Stimulated activated CD8-positive, alpha-beta memory T cell treated with anti-CD3 and anti-CD28 coated beads, Interleukin-7, amount 100 ng/mL, for 24 hours (primary cell): ENCODE measurements around the gene SCMH1.
A peak's percentile ranks its signal among the peaks of the same experiment; 100 is the strongest.
"Not testable (repeated sequence)": the region's sequence is repeated elsewhere in the genome, so short reads cannot be mapped to it uniquely, and the experiment has no call there.

Source experiments
- DNase-seq: peaks from one replicate; pipeline ENCODE4 v3.0.0-alpha.2; 2020; ENCODE audit warnings: low read depth

Gene SCMH1

DNA sequence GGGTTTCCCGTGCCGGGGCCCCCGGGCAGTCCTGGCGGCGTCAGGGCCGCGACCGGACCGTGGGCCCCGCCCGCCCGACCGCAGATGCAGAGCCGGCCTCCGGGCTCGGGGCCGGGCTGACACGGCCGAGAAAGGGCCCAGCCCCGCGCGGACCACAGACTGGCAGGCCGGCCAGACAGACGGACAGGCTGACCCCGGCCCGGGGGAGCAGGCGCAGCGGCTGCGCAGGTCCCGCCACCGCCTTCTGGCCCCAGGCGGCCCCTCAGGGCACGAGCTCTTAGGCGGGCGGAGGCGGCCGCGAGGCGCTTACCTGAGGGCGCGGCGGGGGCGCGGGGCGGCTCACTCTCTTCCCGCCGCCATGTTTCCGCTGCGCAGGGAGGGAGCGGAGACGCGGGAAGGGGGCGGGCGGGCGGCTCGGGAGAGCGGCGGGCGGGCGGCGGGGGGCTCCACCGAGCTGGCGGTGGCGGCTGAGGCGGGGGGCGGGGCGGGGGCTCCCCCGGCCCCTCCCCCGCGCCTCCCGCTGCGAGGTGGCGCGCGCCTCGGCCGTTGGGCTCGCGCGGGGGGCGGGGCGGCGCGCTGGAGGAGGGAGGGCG lies at the start of gene SCMH1:
Gene SCMH1, minus strand, starts transcription at position 558 of the 593 bp plus-strand sequence. CDS start 56,173 bp downstream, outside the sequence.
- peak; percentile 15 for DNase-seq

- no peak for DNase-seq
These were observed 49.1 kb upstream of the SCMH1 start for GRCh38 chr1:41291195-41291594.

DNA sequence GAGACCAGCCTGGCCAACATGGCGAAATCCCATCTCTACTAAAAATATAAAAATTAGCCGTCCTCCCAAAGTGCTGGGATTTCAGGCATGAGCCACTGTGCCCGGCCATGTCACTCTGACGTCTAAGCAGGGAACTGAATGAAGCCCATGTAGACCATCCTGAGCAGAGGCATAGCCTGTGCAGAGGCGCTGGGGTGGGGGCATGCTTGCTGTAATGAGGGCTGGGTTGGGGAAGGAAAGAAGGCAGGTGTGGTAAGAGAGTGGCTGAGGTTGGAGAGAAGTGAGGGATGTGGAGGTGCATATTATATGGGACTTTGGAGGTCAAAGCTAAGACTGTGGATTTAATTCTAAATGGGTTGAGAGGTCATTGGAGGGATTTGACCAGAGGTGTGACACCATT lies 47.1 kb upstream of the SCMH1 start:
- no peak for DNase-seq

GRCh38 chr1:41286992-41287391 lies 44.9 kb upstream of the SCMH1 start:
- no peak for DNase-seq

- no peak for DNase-seq
These were observed 44.4 kb upstream of the SCMH1 start for GRCh38 chr1:41286486-41286885.

DNA sequence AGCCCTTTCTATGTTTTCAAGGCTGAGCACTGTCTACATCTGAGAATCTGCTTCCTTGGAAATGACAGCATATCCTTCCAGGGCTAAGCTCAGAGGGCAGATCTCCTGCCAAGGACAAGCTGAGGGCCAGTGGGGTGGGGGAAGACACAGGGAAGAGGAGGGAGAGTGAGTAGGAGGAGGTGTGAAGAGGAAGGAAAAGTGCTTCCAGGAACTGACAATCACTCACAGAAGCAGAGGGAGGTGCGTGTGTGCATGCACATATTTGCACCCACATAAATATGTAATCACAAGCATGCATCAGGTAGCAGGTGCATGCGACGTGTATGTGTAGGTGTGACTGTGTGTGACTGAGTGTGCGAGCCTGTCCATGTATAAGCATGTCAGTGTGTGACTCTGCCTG lies 43.7 kb upstream of the SCMH1 start:
- DNase-seq, result no peak

DNA sequence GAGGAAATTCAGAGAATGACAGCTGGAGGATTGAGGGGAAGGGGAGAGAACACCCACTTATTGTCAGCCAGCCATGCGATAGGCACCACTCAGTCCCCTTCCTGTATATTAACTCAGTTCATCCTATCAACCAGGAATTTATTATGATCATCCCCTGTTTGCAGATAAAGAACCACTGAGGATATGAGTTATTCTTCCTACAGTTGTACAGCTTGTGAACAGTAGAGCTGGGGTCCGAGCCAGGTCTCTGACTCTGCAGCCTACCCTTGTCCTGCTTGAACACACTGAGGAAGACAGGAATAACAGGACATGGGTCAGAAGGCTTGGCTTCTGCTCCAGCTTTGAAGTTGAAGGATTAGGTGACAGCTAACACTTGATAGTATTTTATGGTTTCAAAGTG lies 42.0 kb upstream of the SCMH1 start:
- no peak for DNase-seq

DNA sequence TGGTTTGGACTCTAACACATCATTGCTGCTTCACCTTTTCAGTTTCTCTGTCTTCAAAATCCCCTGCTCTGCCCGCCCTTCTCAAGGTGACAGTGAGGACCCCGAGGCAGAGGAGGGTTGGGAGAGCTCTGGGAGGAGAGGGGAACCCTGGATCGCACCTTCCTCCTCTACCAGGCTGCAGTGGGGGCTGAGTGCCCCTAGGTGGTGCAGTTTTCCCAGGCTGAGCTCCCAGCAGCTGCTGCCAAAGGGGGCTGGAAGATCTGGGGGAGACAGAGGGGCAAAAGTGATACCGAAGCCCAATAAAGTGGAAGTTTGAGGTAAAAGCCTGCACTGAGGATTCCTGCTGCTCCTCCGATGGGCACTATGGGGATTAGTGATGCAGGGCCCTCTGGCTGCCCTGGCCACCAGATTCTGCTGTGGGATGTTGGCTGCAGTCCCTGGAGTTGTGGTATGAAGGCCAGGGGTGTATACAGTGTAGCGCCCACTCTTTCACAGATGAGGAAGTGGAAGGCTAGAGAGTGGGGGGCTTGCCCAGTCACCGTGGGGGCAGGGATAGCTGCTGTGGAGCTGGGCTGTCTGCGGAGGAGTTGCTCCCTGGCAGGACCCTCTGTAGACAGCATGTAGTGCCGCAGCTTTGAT lies 40.7 kb upstream of the SCMH1 start:
- peak; percentile 5 for DNase-seq

- DNase-seq, result no peak
These were observed 39.2 kb upstream of the SCMH1 start for GRCh38 chr1:41281334-41281733.

DNA sequence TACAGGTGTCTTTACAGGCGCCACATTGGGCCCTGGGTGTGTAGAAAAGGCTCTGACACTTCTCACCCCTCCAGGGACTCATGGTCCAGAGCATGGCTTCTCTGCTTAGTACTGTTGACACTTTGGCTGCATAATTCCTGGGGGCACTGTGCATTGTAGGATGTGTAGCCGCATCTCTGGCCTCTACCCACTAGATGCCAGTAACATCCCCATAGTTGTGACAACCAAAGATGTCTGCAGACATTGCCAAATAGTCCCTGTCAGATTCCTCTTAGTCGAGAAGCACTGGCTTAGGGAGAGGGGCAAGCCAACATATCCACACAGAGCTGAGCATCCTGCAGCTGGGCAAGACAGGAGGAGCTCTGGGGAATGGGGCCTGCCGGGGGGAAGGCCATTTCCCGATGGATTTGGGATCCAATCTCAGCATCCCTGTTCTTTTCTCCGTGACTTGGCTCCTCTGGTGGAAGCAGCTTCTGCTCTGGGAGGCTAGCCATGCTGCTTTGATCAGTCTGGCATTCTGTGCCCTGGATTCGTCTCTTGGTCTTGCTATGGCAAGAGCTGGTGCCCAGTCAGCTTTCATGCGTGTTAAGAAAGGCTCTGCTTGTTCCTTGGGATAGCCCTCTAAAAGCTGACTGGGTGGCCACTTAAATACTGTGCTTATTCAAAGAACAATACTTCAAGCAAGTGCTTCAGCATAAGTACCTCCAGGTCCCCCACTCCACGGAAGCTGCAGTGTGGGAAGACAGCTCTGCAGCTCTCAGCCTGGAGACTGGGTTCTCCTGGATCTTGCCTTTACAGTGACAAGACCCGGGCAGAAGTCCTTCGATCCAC lies 38.3 kb upstream of the SCMH1 start:
- DNase-seq, result no peak

- DNase-seq, result no peak
These were observed 36.0 kb upstream of the SCMH1 start for GRCh38 chr1:41278076-41278475.

- no peak for DNase-seq
These were observed 35.4 kb upstream of the SCMH1 start for GRCh38 chr1:41277371-41277975.

- DNase-seq, result no peak
These were observed 33.7 kb upstream of the SCMH1 start for GRCh38 chr1:41275831-41276230.

GRCh38 chr1:41274752-41275545 lies 32.8 kb upstream of the SCMH1 start:
- no peak for DNase-seq

DNA sequence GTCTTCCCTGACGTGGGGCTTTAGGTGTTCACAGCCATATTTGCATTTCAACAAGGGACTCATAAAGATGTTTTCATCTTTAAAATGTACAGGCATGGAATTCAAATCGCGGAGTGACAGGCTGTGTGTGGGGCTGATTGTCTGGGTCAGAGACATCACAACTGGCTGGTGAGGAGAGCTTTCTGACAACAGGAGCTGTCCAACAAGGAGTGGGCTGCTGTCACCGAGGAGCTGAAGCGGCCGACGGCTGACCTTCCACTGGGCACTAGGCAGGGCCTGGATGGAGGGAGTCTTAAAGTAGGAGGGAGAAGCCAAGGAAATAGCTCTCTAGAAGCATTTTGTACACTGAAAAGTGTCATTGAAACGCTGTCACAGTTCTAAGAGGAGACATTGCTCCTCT lies 30.5 kb upstream of the SCMH1 start:
- DNase-seq, result no peak

DNA sequence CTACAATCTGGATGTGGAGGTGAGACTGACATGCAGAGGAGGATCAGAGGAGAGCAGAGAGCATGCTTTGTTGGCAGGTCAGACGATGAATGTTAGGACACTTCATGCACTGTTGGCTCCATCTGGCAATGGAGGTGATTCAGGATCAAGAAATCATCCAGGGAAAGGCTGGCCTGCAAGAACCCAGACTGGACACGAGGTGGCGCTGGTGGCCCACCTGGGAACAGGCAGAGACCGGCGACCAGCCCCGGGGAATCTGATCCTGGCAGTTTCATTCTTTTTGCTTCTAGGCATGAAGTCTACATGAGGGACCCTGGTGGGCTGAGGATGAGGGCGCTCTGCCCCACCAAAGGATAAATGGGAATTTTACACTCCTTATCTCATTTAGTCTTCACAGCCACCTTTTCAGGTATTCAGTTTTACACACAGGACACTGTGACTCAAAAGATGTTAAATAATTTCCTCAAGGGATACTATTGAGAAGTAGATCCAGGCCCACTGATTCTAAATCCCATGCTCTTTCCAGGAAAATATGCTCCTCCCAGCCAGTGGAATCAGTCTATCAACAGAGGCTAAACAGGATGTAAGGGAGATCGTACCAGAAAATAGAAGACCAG lies 26.2 kb upstream of the SCMH1 start:
- peak; percentile 31 for DNase-seq

DNA sequence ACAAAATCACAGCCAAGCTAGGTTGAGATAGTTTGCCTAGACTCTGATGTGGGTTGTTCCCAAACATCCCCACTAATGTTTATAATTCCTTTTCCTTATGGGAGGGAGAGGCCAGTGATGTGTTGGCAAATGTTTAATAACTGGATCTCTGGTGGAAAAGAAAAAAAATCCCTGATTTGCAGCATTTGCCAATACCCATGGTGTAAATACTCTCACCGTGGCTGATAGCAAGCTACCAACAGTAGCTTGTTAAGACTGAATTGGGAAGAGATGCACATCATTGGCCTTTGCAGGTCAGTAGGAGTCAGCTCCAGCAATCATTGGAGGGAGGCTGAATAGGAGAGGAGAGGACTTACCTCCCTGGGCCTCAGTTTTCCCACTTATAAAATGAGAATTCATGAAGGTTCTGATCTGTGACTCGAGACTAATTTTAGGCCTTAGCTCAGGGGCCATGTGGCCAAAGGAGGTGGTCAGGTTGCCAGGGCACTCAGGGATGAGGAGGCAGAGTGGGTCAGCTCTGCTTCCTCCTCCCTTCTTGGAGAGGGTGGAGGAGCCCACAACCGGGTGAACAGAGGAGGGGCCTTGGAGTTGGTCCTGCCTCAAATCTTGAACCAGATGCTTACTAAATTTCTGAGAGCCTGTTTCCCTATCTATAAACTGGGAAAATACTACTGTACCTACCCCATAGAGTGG lies 20.0 kb upstream of the SCMH1 start:
- no peak for DNase-seq

DNA sequence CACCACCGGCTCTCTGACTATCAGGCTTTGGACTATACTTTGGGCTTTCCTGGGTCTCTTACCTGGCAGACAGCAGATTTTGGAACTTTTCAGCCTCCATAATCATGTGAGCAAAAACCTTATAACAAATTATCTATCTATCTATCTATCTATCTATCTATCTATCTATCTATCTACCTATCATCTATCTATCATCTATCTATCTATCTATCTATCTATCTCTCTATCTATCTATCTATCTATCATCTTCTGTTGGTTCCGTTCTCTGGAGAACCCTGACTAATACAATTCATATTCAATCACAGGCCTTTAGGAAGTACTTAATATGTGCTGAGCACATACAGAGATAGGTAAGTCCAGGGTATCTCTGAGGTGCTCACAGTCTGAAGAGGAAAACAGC lies 18.7 kb upstream of the SCMH1 start:
- no peak for DNase-seq

DNA sequence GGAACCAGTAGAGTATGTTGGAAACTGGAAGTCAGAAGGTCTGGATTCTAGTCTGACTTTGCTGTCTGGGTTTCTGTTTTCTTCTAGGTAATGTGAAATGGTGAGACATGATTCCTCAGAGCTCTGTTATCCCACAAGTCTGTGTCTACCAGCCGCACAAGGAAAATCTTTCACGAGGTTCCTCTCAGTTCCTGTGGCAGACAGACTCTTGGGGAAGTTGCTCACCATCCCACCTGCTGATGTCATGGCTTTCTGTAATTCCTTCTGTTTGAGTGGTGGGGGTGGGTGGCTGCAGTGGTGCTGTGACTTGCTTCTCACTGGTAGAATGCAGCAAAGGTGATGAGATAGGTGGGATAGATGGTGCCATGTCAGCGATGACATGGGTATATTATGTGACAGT lies 17.1 kb upstream of the SCMH1 start:
- no peak for DNase-seq

GRCh38 chr1:41255978-41256377 lies 13.9 kb upstream of the SCMH1 start:
- no peak for DNase-seq

- not testable (repeated sequence) for DNase-seq
These were observed 9.0 kb upstream of the SCMH1 start for GRCh38 chr1:41251120-41251519.
